Liver (tissue), 9 donors: ENCODE results near the gene TMEM259. TPM values are rescaled to one million over a fixed set of nuclear protein-coding genes. Genes with fewer than 3 reads are reported as not detected.

Experiments used
- DNase-seq: peaks from one replicate; pipeline ENCODE4 v3.0.0-alpha.2; 2017; ENCODE audit warnings: low spot score
- H3K27ac ChIP-seq, 2 donors: one replicate each; pipeline ENCODE4 v1.7.0; 2013; ENCODE audit warnings: inconsistent platforms in 2 of 2, low read length in 2 of 2, control low read depth in 1 of 2, low read depth in 1 of 2, mild to moderate bottlenecking in 1 of 2
- H3K27me3 ChIP-seq, 4 donors: one replicate each; pipeline versions ENCODE4 v1.6.1 to v1.7.0; 2013; ENCODE audit warnings: low read length in 3 of 4, inconsistent platforms in 1 of 4, mild to moderate bottlenecking in 1 of 4, moderate library complexity in 1 of 4; ENCODE audit not compliant: control insufficient read depth in 4 of 4, insufficient read depth in 4 of 4
- H3K36me3 ChIP-seq, 4 donors: one replicate each; pipeline versions ENCODE4 v1.6.1 to v1.7.0; 2013; ENCODE audit warnings: low read length in 3 of 4, mild to moderate bottlenecking in 3 of 4, low read depth in 1 of 4, moderate library complexity in 1 of 4; ENCODE audit not compliant: control insufficient read depth in 4 of 4, insufficient read depth in 3 of 4
- H3K4me1 ChIP-seq, 4 donors: one replicate each; pipeline versions ENCODE4 v1.6.1 to v1.7.0; 2013; ENCODE audit warnings: low read length in 3 of 4, mild to moderate bottlenecking in 3 of 4, moderate library complexity in 1 of 4; ENCODE audit not compliant: control insufficient read depth in 4 of 4, insufficient read depth in 4 of 4
- H3K4me3 ChIP-seq, 3 donors: one replicate each; pipeline versions ENCODE4 v1.6.1 to v1.7.0; 2013; ENCODE audit warnings: low read length in 3 of 3, control low read depth in 1 of 3, low read depth in 1 of 3, mild to moderate bottlenecking in 1 of 3
- H3K9ac ChIP-seq, 2 donors: one replicate each; pipeline ENCODE4 v1.7.0; 2013; ENCODE audit warnings: low read length in 2 of 2, mild to moderate bottlenecking in 2 of 2, moderate library complexity in 2 of 2, control low read depth in 1 of 2, low read depth in 1 of 2
- H3K9me3 ChIP-seq, 4 donors: one replicate each; pipeline versions ENCODE4 v1.6.1 to v1.7.0; 2013; ENCODE audit warnings: low read length in 3 of 4; ENCODE audit not compliant: control insufficient read depth in 4 of 4
- ATF3 ChIP-seq: IDR thresholded peaks from 2 replicates; pipeline ENCODE4 v1.6.1; 2016; ENCODE audit warnings: antibody characterized with exemption
- CTCF ChIP-seq: fragments of 150-350 bp; IDR thresholded peaks from 2 replicates; pipeline ENCODE4 v1.5.1; 2017; ENCODE audit warnings: improper control_type of control experiment, low read depth, low read length; ENCODE audit not compliant: missing input control
- EGR1 ChIP-seq, 2 donors: IDR thresholded peaks; 2 replicates each; pipeline ENCODE4 v1.6.1; 2016 to 2018; ENCODE audit warnings: antibody characterized with exemption in 2 of 2, low read depth in 2 of 2
- HNF4A ChIP-seq, 2 donors: conservative IDR thresholded peaks; 2 replicates each; pipeline ENCODE4 v1.6.1; 2016; ENCODE audit warnings: antibody characterized with exemption in 2 of 2, mild to moderate bottlenecking in 2 of 2
- HNF4G ChIP-seq: IDR thresholded peaks from 2 replicates; pipeline ENCODE4 v1.6.1; 2016; ENCODE audit warnings: antibody characterized with exemption
- JUND ChIP-seq, 2 donors: IDR thresholded peaks; 2 replicates each; pipeline ENCODE4 v1.6.1; 2016; ENCODE audit warnings: antibody characterized with exemption in 2 of 2
- MAX ChIP-seq: IDR thresholded peaks from 2 replicates; pipeline ENCODE4 v1.6.1; 2016; ENCODE audit warnings: antibody characterized with exemption
- NR2F2 ChIP-seq: IDR thresholded peaks from 2 replicates; pipeline ENCODE4 v1.6.1; 2016; ENCODE audit warnings: antibody characterized with exemption
- RAD21 ChIP-seq, 2 donors: IDR thresholded peaks; 2 replicates each; pipeline ENCODE4 v1.6.1; 2016; ENCODE audit warnings: antibody characterized with exemption in 2 of 2, mild to moderate bottlenecking in 2 of 2
- REST ChIP-seq: IDR thresholded peaks from 2 replicates; pipeline ENCODE4 v1.6.1; 2016; ENCODE audit warnings: antibody characterized with exemption, mild to moderate bottlenecking
- SP1 ChIP-seq: IDR thresholded peaks from 2 replicates; pipeline ENCODE4 v1.6.1; 2018; ENCODE audit warnings: antibody characterized with exemption, mild to moderate bottlenecking
- TAF1 ChIP-seq: conservative IDR thresholded peaks from 2 replicates; pipeline ENCODE4 v1.6.1; 2016; ENCODE audit warnings: antibody characterized with exemption, mild to moderate bottlenecking
- YY1 ChIP-seq: IDR thresholded peaks from 2 replicates; pipeline ENCODE4 v1.6.1; 2016; ENCODE audit warnings: antibody characterized with exemption, mild to moderate bottlenecking
- ZBTB33 ChIP-seq: IDR thresholded peaks from 2 replicates; pipeline ENCODE4 v1.6.1; 2016; ENCODE audit warnings: antibody characterized with exemption
- WGBS: extraction: QIAGEN DNeasy Blood & Tissue Kit; methylation state at CpG from one replicate; pipeline ENCODE4 v1.1.7; 2013; 5-methylcytosine and 5-hydroxymethylcytosine counted together
- polyA plus RNA-seq, 2 donors: library from polyadenylated mRNA; stranded (reverse) in 1 of 2; unstranded in 1 of 2; fragments of 200-250 nt in 1 of 2; fragments of >200 nt in 1 of 2; fragmentation: Nextera tagmentation in 1 of 2; extraction: Ambion mirVana in 1 of 2; gene quantifications; one replicate each; pipeline versions ENCODE4 v1.2.1 to v1.2.3, GENCODE V29; 2013 to 2015
- total RNA-seq, 2 donors: library from RNA; depleted of rRNA; stranded (reverse); fragments of >200 nt; gene quantifications; one replicate each; pipeline ENCODE4 v1.2.3, GENCODE V29; 2014
- donor health status: healthy.
- donor health status: healthy.
- donor health status: healthy.
- donor health status: healthy.
- donor health status: healthy.

Gene TMEM259
- total and polyA plus RNA-seq, 4 donors = 29.7 to 99.3 (median 57.3) TPM

- H3K27me3 ChIP-seq = no peaks in the 10 kb centered on the region
- peaks cover 0 to 33% (median 15%) of the 10 kb centered on the region in 4 donors for H3K36me3 ChIP-seq
- H3K9me3 ChIP-seq = no peaks in the 10 kb centered on the region
- no peak for TF ChIP-seq TAF1
- no peak for TF ChIP-seq HNF4A (conservative IDR thresholded peaks at IDR 0.05)
- no peak for TF ChIP-seq YY1
- TF ChIP-seq RAD21 (IDR thresholded peaks at IDR 0.05) = no peak
- no peak for TF ChIP-seq HNF4G
- TF ChIP-seq SP1 = no peak
- TF ChIP-seq ATF3 = no peak
- TF ChIP-seq CTCF = no peak
- TF ChIP-seq NR2F2 = no peak
- no peak for TF ChIP-seq MAX
- no peak for TF ChIP-seq JUND (IDR thresholded peaks at IDR 0.05)
- no peak overlapping the region for H3K4me3 ChIP-seq
- 93% methylated on average over 45 of the region's 45 CpGs for WGBS
- H3K4me1 ChIP-seq = no peaks in the 10 kb centered on the region
- no peak overlapping the region for H3K27ac ChIP-seq
- no peak for DNase-seq
- H3K9ac ChIP-seq = no peak overlapping the region
Measured at GRCh38 chr19:1008268-1009040, 12.5 kb downstream of the TMEM259 start.

- WGBS = 95% methylated on average over 73 of the region's 73 CpGs
- no peak overlapping the region for H3K4me3 ChIP-seq
- H3K27me3 ChIP-seq = no peaks in the 10 kb centered on the region
- TF ChIP-seq TAF1 (no peak), HNF4G (no peak), EGR1 (IDR thresholded peaks at IDR 0.05; ENCODE audit: low read depth in 2 of 2) (no peak), ATF3 (no peak), HNF4A (conservative IDR thresholded peaks at IDR 0.05) (no peak)
- DNase-seq = no peak
- H3K9me3 ChIP-seq = no peaks in the 10 kb centered on the region
- H3K4me1 ChIP-seq = no peaks in the 10 kb centered on the region
- H3K9ac ChIP-seq = no peak overlapping the region
- H3K27ac ChIP-seq = no peak overlapping the region
- peaks cover 0 to 27% (median 12%) of the 10 kb centered on the region in 4 donors for H3K36me3 ChIP-seq
Measured at GRCh38 chr19:1007399-1008251, 13.3 kb downstream of the TMEM259 start.

- Histone ChIP-seq H3K27ac (no peak overlapping the region), H3K27me3 (no peaks in the 10 kb centered on the region), H3K4me1 (no peaks in the 10 kb centered on the region), H3K9me3 (no peaks in the 10 kb centered on the region), H3K9ac (no peak overlapping the region), H3K36me3 (peaks cover 0 to 20% (median 9%) of the 10 kb centered on the region in 4 donors), H3K4me3 (no peak overlapping the region)
- DNase-seq = no peak
- WGBS = 72% methylated on average over 27 of the region's 27 CpGs
- TF ChIP-seq YY1 = no peak
- TF ChIP-seq RAD21 (IDR thresholded peaks at IDR 0.05) = no peak
- no peak for TF ChIP-seq NR2F2
- no peak for TF ChIP-seq ZBTB33
- no peak for TF ChIP-seq REST
- no peak for TF ChIP-seq SP1
- TF ChIP-seq HNF4A (conservative IDR thresholded peaks at IDR 0.05) = no peak
- TF ChIP-seq JUND (IDR thresholded peaks at IDR 0.05) = no peak
- TF ChIP-seq HNF4G = no peak
- no peak for TF ChIP-seq EGR1 (IDR thresholded peaks at IDR 0.05; ENCODE audit: low read depth in 2 of 2)
- no peak for TF ChIP-seq MAX
Measured at GRCh38 chr19:1006711-1007398, 14.1 kb downstream of the TMEM259 start.
